ENCODE results near the gene UQCR11.

The UQCR11 gene

DNA sequence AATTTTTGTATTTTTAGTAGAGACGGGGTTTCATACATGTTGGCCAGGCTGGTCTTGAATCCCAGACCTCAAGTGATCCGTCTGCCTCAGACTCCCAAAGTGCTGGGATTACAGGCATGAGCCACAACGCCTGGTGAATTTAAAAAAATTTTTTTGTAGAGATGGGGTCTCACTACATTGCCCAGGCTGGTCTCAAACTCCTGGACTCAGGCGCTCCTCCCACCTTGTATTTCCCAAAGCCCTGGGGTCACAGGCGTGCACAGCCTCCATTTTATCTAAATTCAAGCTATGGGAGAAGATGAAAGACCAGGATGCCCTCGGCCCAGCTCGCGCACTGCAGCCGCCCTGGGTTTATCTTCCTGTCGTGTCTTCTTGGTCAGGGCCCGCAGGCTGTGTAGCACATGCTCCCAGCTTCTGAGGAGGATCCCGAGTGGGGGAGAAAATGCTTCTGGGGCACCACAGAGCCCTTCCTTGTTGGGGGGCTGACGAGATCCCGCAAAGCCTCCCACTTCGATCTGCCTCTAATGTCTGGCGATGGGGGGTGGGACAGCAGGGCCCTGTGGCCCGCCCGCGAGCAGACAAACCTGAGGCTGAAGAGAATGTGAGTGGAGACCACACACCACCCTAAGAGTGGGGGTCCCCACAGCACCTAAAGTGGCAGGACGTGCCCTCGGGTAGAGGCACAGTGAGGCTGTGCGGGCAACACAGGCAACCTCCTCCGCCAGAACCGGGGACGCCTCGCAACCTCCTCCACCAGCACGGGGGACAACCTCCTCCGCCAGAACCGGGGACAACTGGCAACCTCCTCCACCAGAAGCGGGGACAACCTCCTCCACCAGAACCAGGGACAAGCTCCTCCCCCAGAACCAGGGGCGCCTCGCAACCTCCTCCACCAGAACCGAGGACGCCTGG is 31.3 kb upstream of the UQCR11 start:
- DNase-seq (ENCODE audit: low spot score) = no peak

DNA sequence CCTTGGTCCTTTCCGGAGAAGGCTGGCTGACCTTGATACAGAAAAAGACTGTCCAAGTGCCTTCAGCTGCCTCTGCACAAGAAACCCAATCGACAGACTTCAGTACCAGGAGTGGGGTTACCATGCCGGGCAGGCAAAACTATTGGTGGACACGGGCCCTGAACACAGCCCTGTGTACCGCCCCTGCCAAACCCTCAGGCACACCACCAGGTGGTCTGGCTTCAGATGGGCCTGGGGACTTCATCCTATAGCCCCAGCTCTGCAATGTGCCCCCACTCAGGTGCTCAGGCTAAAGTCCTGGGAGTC is 29.6 kb upstream of the UQCR11 start:
- no peak for FAIRE-seq
- no peak for DNase-seq (ENCODE audit: low spot score)

More for the DNA sequence above, 31.3 kb upstream of the UQCR11 start:
- FAIRE-seq = no peak

DNA sequence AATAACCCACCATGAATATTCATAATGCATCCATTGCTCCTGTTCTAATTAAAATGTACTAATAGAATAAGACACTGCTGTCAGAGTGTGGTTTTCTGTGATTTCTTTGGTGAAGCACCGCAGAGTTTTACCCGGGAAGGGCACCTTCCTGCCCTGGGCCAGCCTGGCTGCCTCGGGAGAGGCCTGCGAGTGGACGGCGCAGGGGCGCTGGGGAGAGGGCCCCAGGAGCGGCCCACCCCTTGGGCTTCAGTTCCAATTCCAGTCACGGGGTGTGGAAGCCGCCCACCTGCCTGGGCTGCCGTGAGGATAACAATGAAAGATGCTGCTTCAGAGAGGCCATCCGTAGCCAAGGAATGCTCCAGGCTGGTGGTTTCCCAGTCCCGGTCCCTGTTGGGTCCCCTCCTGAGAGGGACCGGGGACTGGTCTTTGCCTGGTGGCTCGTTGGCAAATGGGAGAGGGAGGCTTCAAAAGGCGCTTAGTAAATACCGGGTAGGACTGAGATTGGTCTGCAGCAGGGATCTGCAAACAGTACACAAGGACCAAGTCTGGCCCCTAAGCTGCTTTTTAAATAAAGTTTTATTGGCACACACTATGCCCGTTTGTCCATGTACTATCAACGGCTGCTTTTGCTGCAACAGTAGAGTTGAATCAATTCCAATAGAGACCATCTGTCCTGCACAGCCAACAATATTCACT is 29.1 kb upstream of the UQCR11 start:
- DNase-seq (ENCODE audit: low spot score) (no peak), FAIRE-seq (no peak)

GRCh38 chr19:1633269-1633826 is 28.1 kb upstream of the UQCR11 start:
- DNase-seq (ENCODE audit: low spot score) = no peak
- no peak for FAIRE-seq

DNA sequence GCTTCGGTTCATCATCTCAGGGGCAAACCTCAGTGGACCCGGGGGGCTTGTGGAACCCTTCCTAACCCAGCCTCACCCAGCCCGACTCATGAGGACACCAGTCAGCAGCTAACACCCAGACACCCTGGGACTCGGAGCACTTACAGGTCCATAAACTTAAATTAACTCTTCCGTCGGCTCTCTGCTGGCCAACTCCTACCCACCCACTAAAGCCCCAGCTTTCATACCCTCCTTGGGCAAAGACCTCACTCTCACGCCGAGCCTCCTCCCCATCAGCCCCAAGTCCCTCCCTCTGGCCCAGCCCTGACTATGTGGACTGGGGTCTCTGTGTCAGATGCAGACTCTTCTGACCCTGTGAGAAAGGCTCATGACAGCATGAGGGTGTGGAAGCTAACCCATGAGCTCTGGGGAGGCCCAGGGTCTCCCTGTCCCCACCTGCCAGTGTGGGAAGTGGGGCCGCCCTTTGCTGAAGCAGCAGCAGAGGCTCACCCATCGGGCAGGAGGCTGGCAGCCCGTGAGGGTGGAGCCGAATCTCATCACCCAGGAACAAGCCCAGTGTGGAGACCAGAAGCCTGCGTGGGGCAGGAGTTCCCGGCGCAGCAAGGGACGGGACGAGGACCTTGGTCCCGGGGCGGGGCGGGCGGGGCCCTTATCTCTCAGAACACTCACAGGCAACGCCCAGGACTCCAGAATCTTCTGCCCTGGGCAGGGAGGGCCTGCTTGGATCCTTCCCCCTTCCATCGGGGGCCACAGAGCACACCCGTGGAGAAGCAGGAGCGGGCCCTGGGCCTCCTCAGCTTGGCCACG is 27.4 kb upstream of the UQCR11 start:
- DNase-seq (ENCODE audit: low spot score) = no peak
- FAIRE-seq = no peak

GRCh38 chr19:1631557-1632100 is 26.4 kb upstream of the UQCR11 start:
- DNase-seq (ENCODE audit: low spot score) = no peak
- no peak for FAIRE-seq

DNA sequence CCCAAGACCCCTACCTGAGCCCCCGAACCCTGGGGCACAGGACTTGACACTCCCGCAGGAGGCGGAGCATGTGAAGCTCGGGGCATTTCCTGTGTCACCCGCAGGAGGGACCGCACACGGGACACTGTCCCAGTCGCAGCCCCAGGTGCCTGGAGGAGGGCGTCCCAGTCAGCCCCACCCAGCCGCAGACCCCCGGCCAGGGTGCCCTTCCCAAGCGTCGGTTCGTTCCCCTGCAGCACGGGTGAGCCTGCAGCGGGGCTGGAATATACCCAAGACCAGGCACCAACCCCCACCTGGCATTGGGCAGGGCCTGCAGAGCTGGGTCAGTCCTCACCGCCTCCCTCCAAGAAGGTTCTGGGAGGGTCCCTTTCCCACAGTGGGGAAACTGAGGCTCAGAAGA is 25.5 kb upstream of the UQCR11 start:
- FAIRE-seq (no peak), DNase-seq (ENCODE audit: low spot score) (no peak)

DNA sequence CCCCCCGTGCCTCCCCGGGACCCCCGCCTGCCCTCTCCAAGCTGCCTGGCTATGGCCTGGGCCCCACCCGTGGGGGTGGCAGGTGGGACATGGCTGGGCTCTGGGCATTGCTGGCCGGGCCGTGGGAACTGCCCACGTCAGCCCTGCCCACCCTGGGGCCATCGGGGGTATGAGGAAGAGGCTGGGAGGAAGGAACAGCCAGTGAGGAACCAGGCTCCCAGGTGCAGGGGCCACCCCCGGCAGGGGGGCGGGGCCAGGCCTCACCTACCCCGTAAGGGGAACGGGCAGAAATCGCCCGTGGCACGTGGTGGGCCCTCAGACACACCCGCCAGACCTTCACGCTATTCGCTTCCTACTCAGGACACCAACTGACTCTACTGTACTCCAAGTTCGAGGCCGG is 24.8 kb upstream of the UQCR11 start:
- DNase-seq (ENCODE audit: low spot score) (no peak), FAIRE-seq (no peak)

GRCh38 chr19:1629256-1629808 is 24.1 kb upstream of the UQCR11 start:
- DNase-seq (ENCODE audit: low spot score) = no peak
- FAIRE-seq = no peak

DNA sequence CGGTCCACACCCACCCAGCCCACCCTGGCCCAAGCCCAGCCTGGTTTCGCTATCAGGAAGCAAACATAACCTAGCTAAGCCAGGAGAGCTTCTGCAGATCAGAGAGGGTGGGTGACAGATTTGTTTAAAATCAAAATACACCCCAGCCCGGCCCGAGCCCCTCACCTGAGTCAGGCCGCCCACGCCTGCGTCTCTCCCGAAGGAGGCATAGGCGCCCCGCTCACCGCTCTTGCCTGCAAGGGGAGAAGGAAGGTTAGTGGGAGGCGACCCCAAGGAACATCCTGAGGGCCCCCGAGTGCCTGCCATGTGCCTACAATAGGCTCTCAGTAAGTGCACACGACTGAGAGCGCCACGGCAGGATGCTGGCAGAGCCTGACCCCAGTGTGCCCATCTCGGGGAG is 21.9 kb upstream of the UQCR11 start:
- DNase-seq (ENCODE audit: low spot score) = no peak
- FAIRE-seq = no peak

DNA sequence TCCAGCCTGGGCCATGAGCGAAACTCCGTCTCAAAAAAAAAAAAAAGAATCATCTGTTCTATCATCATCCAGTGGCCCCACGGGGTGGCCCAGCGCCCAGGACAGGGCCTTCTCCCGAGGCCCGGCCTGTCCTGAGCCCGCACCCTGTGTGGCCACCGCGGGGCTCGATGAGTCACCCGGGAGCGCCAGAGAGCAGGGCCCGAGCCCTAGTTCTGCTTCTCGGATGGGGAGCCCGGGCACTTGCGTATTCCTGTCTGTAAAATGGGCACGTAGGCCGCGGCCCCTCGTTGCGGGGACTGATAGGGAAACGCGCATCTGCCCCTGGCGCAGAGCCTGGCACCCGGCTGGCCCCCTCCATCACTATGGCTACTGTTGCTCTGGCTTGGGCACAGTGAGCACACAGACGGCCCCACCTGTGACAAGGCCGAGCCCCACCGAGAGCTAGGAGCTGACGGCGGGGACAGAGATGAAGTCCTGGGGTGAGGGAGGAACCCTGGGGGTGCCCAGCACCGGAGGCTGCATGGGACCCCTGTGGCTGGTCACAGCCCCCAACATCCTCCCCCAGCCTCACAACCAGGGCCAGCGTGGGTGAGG is 21.3 kb upstream of the UQCR11 start:
- FAIRE-seq = no peak
- no peak for DNase-seq (ENCODE audit: low spot score)

- FAIRE-seq (no peak), DNase-seq (ENCODE audit: low spot score) (peak; percentile 35)
Observed at GRCh38 chr19:1624458-1624857, 19.2 kb upstream of the UQCR11 start.

DNA sequence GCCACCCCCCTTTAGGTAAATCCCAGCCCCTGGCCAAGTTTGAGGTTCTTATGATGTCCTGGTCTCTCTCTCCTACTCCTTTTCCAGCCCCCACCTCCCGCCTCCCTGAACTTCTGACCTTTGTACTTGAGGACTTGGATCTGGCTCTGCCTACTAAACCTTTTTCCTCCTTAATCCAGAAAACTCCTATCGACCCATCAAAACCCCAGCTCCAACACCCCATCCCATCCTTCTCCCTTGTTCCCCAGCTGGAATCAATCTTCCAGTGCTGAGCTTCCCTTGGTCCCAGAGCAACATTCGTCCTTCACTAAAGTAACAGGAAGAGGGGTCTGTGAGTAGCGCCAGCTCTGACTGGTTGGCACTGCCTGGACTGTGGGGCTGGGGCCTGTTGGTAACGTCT is 17.3 kb upstream of the UQCR11 start:
- FAIRE-seq (no peak), DNase-seq (ENCODE audit: low spot score) (no peak)

DNA sequence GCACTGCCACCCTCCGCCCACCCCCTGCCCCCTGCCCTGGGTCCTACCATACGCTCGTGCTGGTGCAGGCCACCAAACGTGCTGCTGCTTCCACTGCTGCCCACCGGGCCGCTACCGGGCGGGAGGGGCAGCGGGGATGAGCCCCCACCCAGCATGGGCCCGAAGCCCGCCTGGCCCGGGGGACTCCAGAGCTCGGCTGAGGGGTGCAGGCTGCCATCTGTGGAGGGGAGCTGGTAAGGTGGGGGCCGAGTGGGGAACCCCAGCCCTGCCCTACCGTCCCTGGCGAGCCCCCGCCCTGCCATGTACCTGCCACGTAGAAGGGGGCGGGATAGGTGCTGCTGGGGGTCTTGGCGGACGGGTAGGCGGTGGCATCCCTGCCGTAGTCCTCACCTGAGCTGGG is 16.7 kb upstream of the UQCR11 start:
- FAIRE-seq = no peak
- DNase-seq (ENCODE audit: low spot score) = no peak

GRCh38 chr19:1621574-1621973 is 16.3 kb upstream of the UQCR11 start:
- FAIRE-seq = no peak
- no peak for DNase-seq (ENCODE audit: low spot score)

GRCh38 chr19:1621021-1621420 is 15.8 kb upstream of the UQCR11 start:
- no peak for FAIRE-seq

DNA sequence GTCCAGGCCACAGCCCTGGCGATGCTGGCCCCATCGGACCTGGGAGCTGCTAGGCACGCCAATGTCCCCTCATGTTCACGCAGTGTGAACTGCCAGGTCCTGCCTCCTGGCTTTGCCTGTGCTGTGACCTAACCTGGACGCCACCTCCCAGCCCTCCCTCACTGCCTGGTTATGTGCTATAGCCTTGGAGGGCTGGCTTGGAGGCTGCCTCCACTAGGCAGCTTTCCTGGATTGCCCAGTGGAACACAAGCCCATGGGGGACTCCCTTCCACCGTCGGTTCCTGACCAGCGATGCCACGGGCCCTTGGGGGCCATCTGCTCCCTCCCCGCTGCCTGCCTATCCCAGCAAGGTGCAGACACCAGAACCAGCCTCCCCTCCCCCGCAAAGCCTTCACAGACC is 15.2 kb upstream of the UQCR11 start:
- no peak for FAIRE-seq

More at GRCh38 chr19:1621021-1621420, 15.8 kb upstream of the UQCR11 start:
- DNase-seq (ENCODE audit: low spot score) = no peak

DNA sequence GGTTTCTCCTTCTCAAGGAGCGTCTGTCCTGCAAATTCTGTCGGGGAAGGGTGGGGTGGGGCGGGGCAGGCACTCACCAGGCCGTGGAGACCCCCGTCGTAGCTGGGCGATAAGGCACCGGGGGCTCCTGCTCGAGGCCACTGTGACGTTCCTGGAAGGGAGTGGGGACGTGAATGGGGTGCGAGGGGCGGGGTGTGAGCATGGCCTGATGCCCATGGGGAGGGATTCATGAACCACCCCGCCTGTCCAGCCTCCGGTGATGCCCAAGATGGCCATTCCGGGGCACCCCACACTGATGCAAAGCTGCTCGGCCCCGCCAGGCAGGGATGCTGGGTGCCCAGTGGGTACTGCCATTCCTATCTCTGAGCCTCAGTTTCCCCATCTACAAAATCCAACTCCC is 14.4 kb upstream of the UQCR11 start:
- no peak for DNase-seq (ENCODE audit: low spot score)
- no peak for FAIRE-seq

More for the DNA sequence above, 15.2 kb upstream of the UQCR11 start:
- no peak for DNase-seq (ENCODE audit: low spot score)

DNA sequence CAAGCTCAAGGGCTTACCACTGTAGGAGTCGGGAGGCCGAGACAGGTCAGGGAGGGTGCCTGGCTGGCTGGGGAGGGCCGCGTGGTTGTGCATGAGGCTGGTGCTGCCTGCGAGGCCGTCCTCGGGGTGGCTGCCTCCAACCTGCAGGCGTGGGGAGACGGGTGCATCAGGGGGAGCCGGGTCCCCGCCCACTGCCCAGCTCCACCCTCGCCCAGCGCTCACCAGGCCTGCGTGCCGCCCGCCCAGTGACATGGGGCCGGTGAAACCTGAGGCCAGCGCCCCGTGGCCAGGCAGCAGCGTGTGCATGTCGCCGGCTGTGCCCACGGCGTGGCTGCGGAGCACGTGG is 13.8 kb upstream of the UQCR11 start:
- FAIRE-seq (no peak), DNase-seq (ENCODE audit: low spot score) (no peak)

GRCh38 chr19:1618157-1619093 is 13.2 kb upstream of the UQCR11 start:
- DNase-seq (ENCODE audit: low spot score) = peak; percentile 51
- FAIRE-seq = no peak

Measured in urothelium cell line (cell line).